Natural killer cell (primary cell): ENCODE measurements around the gene RHOC. TPM values are rescaled to one million over a fixed set of nuclear protein-coding genes. Genes with fewer than 3 reads are reported as not detected.
"Not testable (repeated sequence)": the region's sequence is repeated elsewhere in the genome, so short reads cannot be mapped to it uniquely, and the experiment has no call there.

Experiments
- ATAC-seq, 3 donors: fragments of 150-1000 bp in 2 of 3; fragments of 200-7000 bp in 1 of 3; cut with Tn5 transposase; 1 replicate in 1 of 3; 2 replicates in 2 of 3; pipeline ENCODE4 v1.10.0; 2021; ENCODE audit warnings: mild to moderate bottlenecking in 2 of 3, moderate library complexity in 2 of 3
- DNase-seq, 2 donors: peaks; one replicate each; pipeline versions ENCODE4 v3.0.0 to v3.0.0-alpha.2; 2013 to 2021; ENCODE audit warnings: mixed read lengths in 1 of 2
- H3K27ac ChIP-seq: one replicate; pipeline ENCODE4 v1.5.1; 2013; ENCODE audit warnings: mild to moderate bottlenecking, low read length
- H3K27me3 ChIP-seq: one replicate; pipeline ENCODE4 v1.6.1; 2013; ENCODE audit warnings: low read length; ENCODE audit not compliant: control insufficient read depth, insufficient read depth
- H3K36me3 ChIP-seq: one replicate; pipeline ENCODE4 v1.6.1; 2013; ENCODE audit warnings: low read length; ENCODE audit not compliant: control insufficient read depth, insufficient read depth
- H3K4me1 ChIP-seq: one replicate; pipeline ENCODE4 v1.6.1; 2013; ENCODE audit warnings: low read length; ENCODE audit not compliant: control insufficient read depth, insufficient read depth
- H3K4me3 ChIP-seq: one replicate; pipeline ENCODE4 v1.5.1; 2013; ENCODE audit warnings: low read length
- H3K9me3 ChIP-seq: one replicate; pipeline ENCODE4 v1.6.1; 2013; ENCODE audit warnings: low read length; ENCODE audit not compliant: control insufficient read depth, insufficient read depth
- H3K27ac Mint-ChIP-seq, 2 donors: one replicate each; pipeline ENCODE4 v1.8.0; 2022; ENCODE audit warnings: mild to moderate bottlenecking in 2 of 2, mixed read lengths in 2 of 2, moderate library complexity in 1 of 2
- H3K27me3 Mint-ChIP-seq, 2 donors: one replicate each; pipeline ENCODE4 v1.8.0; 2022; ENCODE audit warnings: low read depth in 2 of 2, mixed read lengths in 2 of 2
- H3K36me3 Mint-ChIP-seq: one replicate; pipeline ENCODE4 v1.8.0; 2022; ENCODE audit warnings: mixed read lengths
- H3K4me1 Mint-ChIP-seq, 2 donors: one replicate each; pipeline ENCODE4 v1.8.0; 2022; ENCODE audit warnings: mixed read lengths in 2 of 2
- H3K4me3 Mint-ChIP-seq: one replicate; pipeline ENCODE4 v1.8.0; 2022; ENCODE audit warnings: mild to moderate bottlenecking, moderate library complexity, mixed read lengths
- H3K9me3 Mint-ChIP-seq, 2 donors: one replicate each; pipeline ENCODE4 v1.8.0; 2022; ENCODE audit warnings: mixed read lengths in 2 of 2
- CTCF ChIP-seq: fragments of 200-600 bp; IDR thresholded peaks from one replicate; pipeline ENCODE4 v1.8.0; 2022; ENCODE audit warnings: antibody characterized with exemption
- WGBS: methylation state at CpG from one replicate; pipeline ENCODE4 v1.1.7; 2013; ENCODE audit warnings: missing lambda C conversion rate; ENCODE audit not compliant: insufficient coverage; 5-methylcytosine and 5-hydroxymethylcytosine counted together
- intact Hi-C: fragments of 100-400 bp; cut with micrococcal nuclease; formaldehyde crosslinking; loops from one replicate; pipeline ENCODE4 v1.14.2; 2022
- total RNA-seq, 4 donors: library from RNA; stranded (reverse); fragments of 120-200 nt in 1 of 4; gene quantifications; one replicate each; pipeline versions ENCODE4 v1.2.3 to v1.2.4, GENCODE V29; 2013 to 2022

Gene RHOC
- total RNA-seq, 3 donors from 2014 or later (not counting 1 experiment from before 2014, with no cell fraction given) = 161 to 199 (median 195) TPM

GRCh38 chr1:112727716-112728115 lies 20.8 kb upstream of the RHOC start:
- H3K36me3 Mint-ChIP-seq = no peaks in the 10 kb centered on the region
- no peak overlapping the region for H3K4me3 Mint-ChIP-seq
- Histone ChIP-seq H3K9me3 (no peaks in the 10 kb centered on the region), H3K4me3 (no peak overlapping the region), H3K27ac (no peak overlapping the region), H3K27me3 (no peaks in the 10 kb centered on the region), H3K4me1 (peaks cover 4% of the 10 kb centered on the region), H3K36me3 (no peaks in the 10 kb centered on the region)
- no peak overlapping the region for H3K27ac Mint-ChIP-seq
- 62% methylated on average over 2 of the region's 2 CpGs for WGBS
- no peak for TF ChIP-seq CTCF
- intact Hi-C loops = no loop called here
- peaks cover 6% of the 10 kb centered on the region in 2 donors for H3K4me1 Mint-ChIP-seq
- H3K27me3 Mint-ChIP-seq = peaks cover 0 to 7% of the 10 kb centered on the region in 2 donors
- DNase-seq (no peak), ATAC-seq (no peak)
- no peaks in the 10 kb centered on the region for H3K9me3 Mint-ChIP-seq

- peaks cover 6 to 11% of the 10 kb centered on the region in 2 donors for H3K4me1 Mint-ChIP-seq
- ATAC-seq, DNase-seq, intact Hi-C loops, H3K27ac Mint-ChIP-seq, H3K36me3 ChIP-seq, H3K4me1 ChIP-seq, H3K27ac ChIP-seq, H3K4me3 ChIP-seq, H3K27me3 ChIP-seq, H3K9me3 ChIP-seq, H3K4me3 Mint-ChIP-seq, H3K36me3 Mint-ChIP-seq, H3K9me3 Mint-ChIP-seq: not testable (repeated sequence)
- 100% methylated on average over 2 of the region's 4 CpGs for WGBS
- peaks cover 0 to 14% of the 10 kb centered on the region in 2 donors for H3K27me3 Mint-ChIP-seq
Measured at GRCh38 chr1:112724240-112724639, 17.3 kb upstream of the RHOC start.

- no peak for TF ChIP-seq CTCF
- Histone ChIP-seq H3K4me1 (peaks cover 16% of the 10 kb centered on the region), H3K27ac (no peak overlapping the region), H3K4me3 (no peak overlapping the region), H3K9me3 (no peaks in the 10 kb centered on the region), H3K27me3 (peaks cover 8% of the 10 kb centered on the region), H3K36me3 (no peaks in the 10 kb centered on the region)
- intact Hi-C loops = no loop called here
- H3K9me3 Mint-ChIP-seq = no peaks in the 10 kb centered on the region
- ATAC-seq (no peak), DNase-seq (no peak)
- peaks cover 6 to 14% of the 10 kb centered on the region in 2 donors for H3K4me1 Mint-ChIP-seq
- 78% methylated on average over 8 of the region's 8 CpGs for WGBS
- no peak overlapping the region for H3K27ac Mint-ChIP-seq
- H3K36me3 Mint-ChIP-seq = no peaks in the 10 kb centered on the region
- H3K4me3 Mint-ChIP-seq = no peak overlapping the region
- H3K27me3 Mint-ChIP-seq = peaks cover 0 to 19% of the 10 kb centered on the region in 2 donors
Measured at GRCh38 chr1:112723511-112723839, 16.5 kb upstream of the RHOC start.

GRCh38 chr1:112722601-112723510 lies 15.9 kb upstream of the RHOC start:
- WGBS = 25% methylated on average over 33 of the region's 35 CpGs
- Mint-ChIP-seq H3K36me3 (no peaks in the 10 kb centered on the region), H3K4me1 (peaks cover 6 to 15% of the 10 kb centered on the region in 2 donors), H3K9me3 (no peaks in the 10 kb centered on the region), H3K27me3 (peaks cover 0 to 19% of the 10 kb centered on the region in 2 donors), H3K4me3 (no peak overlapping the region), H3K27ac (no peak overlapping the region)
- TF ChIP-seq CTCF = no peak
- intact Hi-C loops = no loop called here
- peaks cover 19% of the 10 kb centered on the region for H3K4me1 ChIP-seq
- no peak overlapping the region for H3K4me3 ChIP-seq
- H3K9me3 ChIP-seq = no peaks in the 10 kb centered on the region
- peaks cover 8% of the 10 kb centered on the region for H3K27me3 ChIP-seq
- peak in 1 of 3 donors; percentile 17 for ATAC-seq
- no peak for DNase-seq
- no peak overlapping the region for H3K27ac ChIP-seq
- H3K36me3 ChIP-seq = no peaks in the 10 kb centered on the region
